HepG2 (cell line): ENCODE data around the gene GRB7. TPM values are rescaled to one million over a fixed set of nuclear protein-coding genes. Genes with fewer than 3 reads are reported as not detected.

Experiments
- ARNTL ChIP-seq: sonication (generic); formaldehyde crosslinking; IDR thresholded peaks from 2 replicates; pipeline ENCODE4 v1.4.0; 2020; ENCODE audit warnings: mild to moderate bottlenecking, missing genetic modification reagents
- ATF2 ChIP-seq: sonication (generic); formaldehyde crosslinking; IDR thresholded peaks from 2 replicates; pipeline ENCODE4 v1.4.0; 2020; ENCODE audit warnings: missing genetic modification reagents
- CBX1 ChIP-seq: IDR thresholded peaks from one replicate; pipeline ENCODE4 v1.6.1; 2016; ENCODE audit warnings: antibody characterized with exemption, low read depth
- CEBPB ChIP-seq: IDR thresholded peaks from 2 replicates; pipeline ENCODE4 v1.6.1; 2011; ENCODE audit warnings: low read depth, low read length, improper control_type of control experiment, borderline replicate concordance
- EED ChIP-seq: sonication (generic); formaldehyde crosslinking; IDR thresholded peaks from 2 replicates; pipeline ENCODE4 v1.5.0; 2020; ENCODE audit warnings: mild to moderate bottlenecking, missing genetic modification reagents
- MTF1 ChIP-seq: sonication (generic); formaldehyde crosslinking; IDR thresholded peaks from 2 replicates; pipeline ENCODE4 v1.5.0; 2020; ENCODE audit warnings: missing genetic modification reagents
- NFKBIZ ChIP-seq: IDR thresholded peaks from 2 replicates; pipeline ENCODE4 v1.6.1; 2018; ENCODE audit warnings: missing genetic modification reagents, missing compliant biosample characterization
- PRDM4 ChIP-seq: sonication (generic); formaldehyde crosslinking; IDR thresholded peaks from 2 replicates; pipeline ENCODE4 v1.9.0; 2021; ENCODE audit warnings: missing genetic modification reagents, borderline replicate concordance
- SKI ChIP-seq: fragments of 450-650 bp; IDR thresholded peaks from one replicate; pipeline ENCODE4 v1.6.1; 2018; ENCODE audit warnings: mild to moderate bottlenecking; ENCODE audit not compliant: partially characterized antibody
- ZBED4 ChIP-seq: sonication (generic); formaldehyde crosslinking; IDR thresholded peaks from 2 replicates; pipeline ENCODE4 v1.4.0; 2020; ENCODE audit warnings: missing genetic modification reagents, borderline replicate concordance
- ZFP1 ChIP-seq: IDR thresholded peaks from 2 replicates; pipeline ENCODE4 v1.6.1; 2016
- ZNF205 ChIP-seq: IDR thresholded peaks from 2 replicates; pipeline ENCODE4 v1.6.1; 2018; ENCODE audit warnings: missing biosample characterization, missing genetic modification reagents
- ZNF263 ChIP-seq: sonication (generic); formaldehyde crosslinking; IDR thresholded peaks from 2 replicates; pipeline ENCODE4 v1.4.0; 2020; ENCODE audit warnings: missing genetic modification reagents
- ZNF383 ChIP-seq: sonication (generic); formaldehyde crosslinking; IDR thresholded peaks from 2 replicates; pipeline ENCODE4 v1.4.0; 2020; ENCODE audit warnings: missing genetic modification reagents, mild to moderate bottlenecking, borderline replicate concordance
- ZNF562 ChIP-seq: sonication (generic); formaldehyde crosslinking; IDR thresholded peaks from 2 replicates; pipeline ENCODE4 v1.8.0; 2022; ENCODE audit warnings: missing genetic modification reagents, borderline replicate concordance
- ZNF567 ChIP-seq: sonication (generic); formaldehyde crosslinking; IDR thresholded peaks from 2 replicates; pipeline ENCODE4 v1.8.1; 2023; ENCODE audit warnings: mild to moderate bottlenecking, missing genetic modification reagents, borderline replicate concordance
- ZNF597 ChIP-seq: sonication (generic); formaldehyde crosslinking; IDR thresholded peaks from 2 replicates; pipeline ENCODE4 v1.5.0; 2020; ENCODE audit warnings: missing genetic modification reagents
- ZNF784 ChIP-seq: sonication (generic); formaldehyde crosslinking; IDR thresholded peaks from 2 replicates; pipeline ENCODE4 v1.5.1; 2020; ENCODE audit warnings: missing genetic modification reagents, mild to moderate bottlenecking, borderline replicate concordance
- polyA plus RNA-seq, 8 experiments: library from polyadenylated mRNA; depleted of rRNA in 3 of 8; stranded (reverse) in 7 of 8; unstranded in 1 of 8; fragments of >200 nt; fragmentation: Illumina TruSeq in 4 of 8; extraction: Trizol in 4 of 8; gene quantifications; 2 replicates each; pipeline versions ENCODE4 v1.2.1 to v1.2.3, GENCODE V29; 2011 to 2016; ENCODE audit warnings: low read depth in 4 of 8, missing spikeins in 1 of 8, mixed read lengths in 1 of 8; ENCODE audit not compliant: insufficient read depth in 1 of 8
- total RNA-seq, 5 experiments: library from RNA; depleted of rRNA; stranded (reverse); fragments of >200 nt; fragmentation: Illumina TruSeq; extraction: Trizol; gene quantifications; 2 replicates each; pipeline ENCODE4 v1.2.3, GENCODE V29; 2016; ENCODE audit warnings: low read depth in 1 of 5

GRB7 gene
- total and polyA plus RNA-seq, 2 of the 13 experiments (the other 11 are each of a cell fraction or from before 2014, with no cell fraction given) = 60.2 to 77.7 TPM

DNA sequence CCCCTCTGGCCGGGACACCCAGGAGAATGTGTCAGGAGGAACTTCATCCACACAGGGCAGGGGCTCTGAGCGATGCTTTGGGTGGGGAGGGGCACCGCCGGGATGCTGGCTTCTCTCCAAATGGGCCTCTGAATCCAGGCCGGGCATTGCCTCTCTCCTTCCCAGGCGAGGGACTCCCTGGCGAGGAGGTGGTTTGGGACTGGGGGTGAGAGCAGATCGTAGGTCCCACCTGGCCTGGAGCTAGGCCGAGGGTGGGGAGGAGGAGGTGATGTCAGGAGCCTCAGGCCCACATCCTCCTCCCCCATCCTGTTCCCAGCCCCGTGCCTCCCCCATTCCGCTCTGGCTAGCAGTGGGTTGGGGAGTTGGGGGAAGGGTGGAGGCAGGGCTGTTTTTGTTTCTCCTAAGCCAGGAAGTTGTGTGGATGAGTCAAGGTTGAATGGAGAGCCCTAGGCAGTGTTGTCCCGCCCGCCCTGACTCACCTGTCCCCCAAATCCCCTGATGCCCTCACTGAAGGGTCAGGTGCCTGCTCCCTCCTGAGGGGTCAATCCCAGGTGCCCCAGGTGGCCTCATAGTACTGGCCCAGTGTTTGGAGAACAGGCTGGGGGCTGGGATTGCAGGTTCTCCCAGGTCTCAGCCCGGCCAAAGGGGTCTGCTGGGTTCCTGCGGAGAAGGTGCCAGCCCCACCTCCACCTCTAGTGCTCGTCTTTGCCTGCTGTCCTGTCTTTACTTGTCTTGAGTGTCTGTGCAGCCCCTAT lies 2.8 kb downstream of the GRB7 start (continued):
- TF ChIP-seq CEBPB (no peak), NFKBIZ (no peak; the same call in 1 of the 2 replicates), MTF1 (CRISPR knock-in tag) (no peak), ZFP1 (no peak; the same call in 1 of the 2 replicates), ZNF383 (CRISPR knock-in tag) (no peak), SKI (no peak), ZNF263 (CRISPR knock-in tag) (peak; percentile 84), ARNTL (CRISPR knock-in tag) (peak; percentile 9), ZNF205 (CRISPR knock-in tag) (no peak), EED (CRISPR knock-in tag) (no peak), CBX1 (peak; percentile 24), ZNF597 (no peak), ZNF784 (CRISPR knock-in tag) (no peak), ZNF567 (CRISPR knock-in tag) (no peak), ZNF562 (CRISPR knock-in tag) (no peak), PRDM4 (no peak), ZBED4 (no peak), ATF2 (CRISPR knock-in tag) (peak; percentile 39; the same call in 1 of the 2 replicates)
